Measurements from ENCODE around the gene NTSR1.

GRCh38 chr20:62692176-62692575, 16.5 kb upstream of the NTSR1 start:
- TF ChIP-seq POLR2A (IDR thresholded peaks at IDR 0.05; ENCODE audit: control extremely low read depth in 1 of 2, low read depth in 2 of 2, low read length in 2 of 2) (no peak), TEAD4 (IDR thresholded peaks at IDR 0.05; ENCODE audit: low read depth, low read length) (no peak), TAF1 (IDR thresholded peaks at IDR 0.05; ENCODE audit: low read depth, low read length) (no peak), EZH2 (IDR thresholded peaks at IDR 0.05; ENCODE audit: low read depth, low read length, severe bottlenecking) (no peak), MAFK (IDR thresholded peaks at IDR 0.05; ENCODE audit: low read depth, low read length) (no peak), EP300 (IDR thresholded peaks at IDR 0.05; ENCODE audit: borderline replicate concordance in 1 of 2, low read depth in 2 of 2, low read length in 2 of 2) (no peak)
- TF ChIP-seq, protein P1, sequence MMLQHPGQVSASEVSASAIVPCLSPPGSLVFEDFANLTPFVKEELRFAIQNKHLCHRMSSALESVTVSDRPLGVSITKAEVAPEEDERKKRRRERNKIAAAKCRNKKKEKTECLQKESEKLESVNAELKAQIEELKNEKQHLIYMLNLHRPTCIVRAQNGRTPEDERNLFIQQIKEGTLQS (IDR thresholded peaks at IDR 0.05; ENCODE audit: insufficient read depth, low read depth, low read length) = no peak
